CD4-positive, alpha-beta T cell (primary cell): ENCODE measurements around the gene ARHGEF35. TPM values are rescaled to one million over a fixed set of nuclear protein-coding genes. Genes with fewer than 3 reads are reported as not detected.
"Not testable (repeated sequence)": the region's sequence is repeated elsewhere in the genome, so short reads cannot be mapped to it uniquely, and the experiment has no call there.

Source experiments
- ATAC-seq: fragments of 200-7000 bp; cut with Tn5 transposase; one replicate; pipeline ENCODE4 v1.10.0; 2022; ENCODE audit warnings: mild to moderate bottlenecking; ENCODE audit not compliant: poor library complexity
- CTCF ChIA-PET: fragments of 350-600 bp; sonication (Branson Sonifier 250); formaldehyde crosslinking; loops from one replicate; lab custom pipeline; 2021; ENCODE audit warnings: antibody characterized with exemption, inconsistent platforms; lab: Charles Lee
- POLR2A ChIA-PET: fragments of 350-600 bp; sonication (Branson Sonifier 250); formaldehyde crosslinking; loops from one replicate; lab custom pipeline; 2021; ENCODE audit warnings: antibody characterized with exemption, inconsistent platforms; lab: Charles Lee
- DNase-seq, 14 experiments: peaks; one replicate each; pipeline ENCODE4 v3.0.0-alpha.2; 2013 to 2020; ENCODE audit warnings: mixed read lengths in 2 of 14
- H3K27ac ChIP-seq, 2 donors: one replicate each; pipeline versions ENCODE4 v1.5.1 to v1.7.0; 2013; ENCODE audit warnings: low read length in 2 of 2, low read depth in 1 of 2, mild to moderate bottlenecking in 1 of 2
- H3K27me3 ChIP-seq, 2 experiments: 1 replicate in 1 of 2; 2 replicates in 1 of 2; pipeline versions ENCODE4 v1.6.1 to v1.7.0; 2013; ENCODE audit warnings: low read length in 2 of 2, control low read depth in 1 of 2, mild to moderate bottlenecking in 1 of 2, moderate library complexity in 1 of 2; ENCODE audit not compliant: insufficient read depth in 2 of 2, control insufficient read depth in 1 of 2
- H3K36me3 ChIP-seq: one replicate; pipeline ENCODE4 v1.6.1; 2013; ENCODE audit warnings: low read length, control low read depth; ENCODE audit not compliant: insufficient read depth
- H3K4me1 ChIP-seq: one replicate; pipeline ENCODE4 v1.6.1; 2013; ENCODE audit warnings: low read length, control low read depth; ENCODE audit not compliant: insufficient read depth
- H3K4me3 ChIP-seq: one replicate; pipeline ENCODE4 v1.5.1; 2013; ENCODE audit warnings: mild to moderate bottlenecking, low read length, moderate library complexity
- H3K9me3 ChIP-seq, 2 experiments: 1 replicate in 1 of 2; 2 replicates in 1 of 2; pipeline versions ENCODE4 v1.6.1 to v1.7.0; 2013; ENCODE audit warnings: low read length in 2 of 2, mild to moderate bottlenecking in 2 of 2, control low read depth in 1 of 2, moderate library complexity in 1 of 2; ENCODE audit not compliant: control insufficient read depth in 1 of 2, insufficient read depth in 1 of 2
- H3K27ac Mint-ChIP-seq: one replicate; pipeline ENCODE4 v1.8.0; 2020; ENCODE audit warnings: mixed read lengths
- H3K27me3 Mint-ChIP-seq: one replicate; pipeline ENCODE4 v1.8.0; 2021; ENCODE audit warnings: mixed read lengths
- H3K36me3 Mint-ChIP-seq: one replicate; pipeline ENCODE4 v1.8.0; 2021; ENCODE audit warnings: low read depth, mixed read lengths
- H3K4me1 Mint-ChIP-seq: one replicate; pipeline ENCODE4 v1.8.0; 2021; ENCODE audit warnings: low read depth, mixed read lengths
- H3K4me3 Mint-ChIP-seq: one replicate; pipeline ENCODE4 v1.8.0; 2020; ENCODE audit warnings: mild to moderate bottlenecking, mixed read lengths
- H3K9me3 Mint-ChIP-seq: one replicate; pipeline ENCODE4 v1.8.0; 2020; ENCODE audit warnings: mixed read lengths
- intact Hi-C, 2 experiments: fragments of 100-400 bp; cut with DNase I in 1 of 2; cut with micrococcal nuclease in 1 of 2; formaldehyde crosslinking; loops; one replicate each; pipeline versions ENCODE4 v1.15.1 to v1.9.0; 2023 to 2025; cut with DNase I, micrococcal nuclease
- total RNA-seq, 174 experiments: library from RNA in 2 of 174; stranded (reverse) in 2 of 174; gene quantifications; one replicate each; pipeline ENCODE4 v1.2.3 and lab custom pipeline; 2021 to 2026

ARHGEF35 gene
- total RNA-seq, 2 experiments from 2014 or later, result 2.0 to 3.2 TPM

DNA sequence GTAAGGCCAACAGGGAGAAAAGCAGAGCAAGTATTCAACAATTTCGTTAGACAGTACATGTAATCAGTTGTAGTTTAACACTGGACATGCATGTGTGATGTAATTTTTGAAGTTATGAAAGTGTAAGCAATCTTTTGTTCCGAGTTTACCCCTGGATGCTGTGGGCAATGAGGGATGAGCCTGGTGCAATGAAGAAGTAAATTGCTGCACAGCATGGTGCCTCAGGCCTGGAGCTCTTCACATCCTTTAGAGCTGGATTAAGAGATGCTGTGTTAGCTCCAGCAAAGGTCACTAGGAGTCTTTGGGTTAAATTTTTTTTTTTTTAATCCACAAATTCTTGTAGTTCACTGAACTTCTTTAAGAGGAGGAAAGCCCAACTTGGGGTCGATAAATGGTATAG is 7.5 kb upstream of the ARHGEF35 start:
- H3K4me3 ChIP-seq, intact Hi-C loops, H3K27me3 Mint-ChIP-seq, H3K36me3 Mint-ChIP-seq, H3K27me3 ChIP-seq, CTCF ChIA-PET, DNase-seq, POLR2A ChIA-PET, H3K27ac Mint-ChIP-seq, H3K4me1 ChIP-seq, H3K9me3 Mint-ChIP-seq, H3K4me1 Mint-ChIP-seq, ATAC-seq, H3K9me3 ChIP-seq, H3K4me3 Mint-ChIP-seq, H3K27ac ChIP-seq, H3K36me3 ChIP-seq: not testable (repeated sequence)

DNA sequence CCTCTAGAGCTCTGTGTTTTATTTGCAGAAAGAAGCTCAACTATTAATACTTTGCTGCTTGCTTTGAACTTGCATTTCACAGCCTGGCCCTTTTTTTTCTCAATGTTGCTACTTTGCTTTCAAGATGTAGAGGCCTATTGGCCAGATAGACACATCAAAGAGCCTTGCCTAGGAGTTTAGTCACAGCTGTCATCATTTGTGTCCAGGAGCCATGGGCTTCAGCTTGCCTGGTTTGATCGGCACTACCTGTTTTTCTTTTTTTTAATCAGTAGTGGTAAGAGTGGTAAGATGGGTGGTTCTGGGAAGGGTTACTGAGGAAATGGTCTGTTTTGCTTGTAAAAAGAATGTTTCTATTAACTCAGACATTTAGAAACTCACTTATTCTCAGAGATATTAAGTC is 6.3 kb upstream of the ARHGEF35 start:
- H3K4me1 ChIP-seq, H3K27me3 Mint-ChIP-seq, H3K4me3 Mint-ChIP-seq, H3K9me3 Mint-ChIP-seq, H3K4me1 Mint-ChIP-seq, POLR2A ChIA-PET, CTCF ChIA-PET, H3K36me3 ChIP-seq, H3K36me3 Mint-ChIP-seq, H3K4me3 ChIP-seq, H3K27ac Mint-ChIP-seq, intact Hi-C loops, DNase-seq, H3K27me3 ChIP-seq, H3K27ac ChIP-seq, H3K9me3 ChIP-seq: not testable (repeated sequence)
- peak; percentile 81 for ATAC-seq

DNA sequence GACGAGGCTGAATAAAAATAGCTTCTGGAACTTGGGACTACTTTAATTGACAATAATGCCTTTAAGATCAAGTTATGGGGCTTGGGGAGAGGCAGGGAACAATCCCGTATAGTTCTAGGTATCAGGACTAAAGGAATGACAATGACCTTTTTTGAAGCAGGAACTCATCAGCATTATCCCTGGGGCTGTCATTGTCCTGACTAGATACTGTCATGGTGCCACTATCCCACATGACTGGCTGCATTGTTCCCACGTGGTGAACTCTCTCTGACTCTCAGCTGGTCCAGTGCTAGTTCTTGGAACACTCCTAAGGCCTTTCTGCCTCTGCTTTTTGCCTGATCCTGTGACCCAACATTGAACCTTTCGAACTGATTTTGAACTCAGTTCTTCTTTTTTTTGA is 3.3 kb upstream of the ARHGEF35 start:
- not testable (repeated sequence) for H3K4me1 Mint-ChIP-seq, H3K4me3 Mint-ChIP-seq

DNA sequence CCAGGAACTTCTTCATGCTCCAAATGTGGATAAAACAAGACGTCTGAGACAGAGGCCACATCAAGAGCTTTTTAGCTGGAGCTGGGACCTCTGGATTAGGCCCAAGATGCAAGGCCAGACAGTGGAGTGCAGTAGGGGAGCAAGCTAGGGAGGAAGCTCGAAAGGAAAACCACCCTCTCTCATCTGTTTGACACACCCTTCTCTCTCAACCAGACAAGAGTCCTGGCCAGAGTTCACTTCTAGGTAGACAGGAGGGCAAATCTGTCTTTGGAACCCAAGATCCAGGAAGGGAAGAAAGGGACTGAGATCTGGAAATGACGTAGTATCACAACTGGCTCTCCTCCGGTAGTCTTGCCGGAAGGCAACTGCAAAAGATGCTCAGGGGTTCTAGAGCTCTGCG is 1.2 kb downstream of the ARHGEF35 start:
- H3K4me1 Mint-ChIP-seq, H3K27ac Mint-ChIP-seq, H3K36me3 ChIP-seq, H3K36me3 Mint-ChIP-seq, ATAC-seq, H3K9me3 ChIP-seq, H3K4me3 ChIP-seq, H3K27me3 Mint-ChIP-seq, H3K9me3 Mint-ChIP-seq, H3K4me3 Mint-ChIP-seq, intact Hi-C loops, POLR2A ChIA-PET, DNase-seq, H3K4me1 ChIP-seq, H3K27me3 ChIP-seq, CTCF ChIA-PET, H3K27ac ChIP-seq: not testable (repeated sequence)

More for the DNA sequence above, 3.3 kb upstream of the ARHGEF35 start:
- DNase-seq, H3K27ac Mint-ChIP-seq, H3K27me3 Mint-ChIP-seq, intact Hi-C loops, H3K27me3 ChIP-seq, H3K4me1 ChIP-seq, H3K9me3 ChIP-seq, H3K4me3 ChIP-seq, ATAC-seq, CTCF ChIA-PET, H3K9me3 Mint-ChIP-seq, H3K27ac ChIP-seq, H3K36me3 ChIP-seq, POLR2A ChIA-PET, H3K36me3 Mint-ChIP-seq: not testable (repeated sequence)

DNA sequence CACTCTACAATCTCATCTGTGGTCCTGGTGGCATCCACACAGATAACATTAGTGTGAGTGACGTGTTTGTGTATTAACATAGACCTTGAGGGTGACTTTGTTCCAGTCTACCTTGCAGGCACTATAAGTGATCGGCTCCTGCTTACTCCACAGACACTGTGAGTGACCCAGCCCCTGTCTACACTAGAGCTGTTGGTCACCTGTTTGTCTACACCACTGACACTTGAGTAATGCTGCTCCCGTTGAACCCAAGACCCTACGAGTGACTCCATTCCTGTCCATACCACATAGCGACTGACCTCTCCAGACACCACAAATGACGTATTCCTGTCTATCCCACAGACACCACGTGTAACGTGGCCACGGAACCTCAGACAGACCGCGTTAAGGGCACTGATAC is 1.9 kb downstream of the ARHGEF35 start:
- H3K4me3 ChIP-seq, H3K9me3 Mint-ChIP-seq, H3K27me3 ChIP-seq, H3K9me3 ChIP-seq, POLR2A ChIA-PET, H3K36me3 Mint-ChIP-seq, H3K4me1 ChIP-seq, H3K27ac ChIP-seq, H3K36me3 ChIP-seq, DNase-seq, H3K4me1 Mint-ChIP-seq, CTCF ChIA-PET, ATAC-seq, H3K27me3 Mint-ChIP-seq, H3K4me3 Mint-ChIP-seq, H3K27ac Mint-ChIP-seq, intact Hi-C loops: not testable (repeated sequence)

DNA sequence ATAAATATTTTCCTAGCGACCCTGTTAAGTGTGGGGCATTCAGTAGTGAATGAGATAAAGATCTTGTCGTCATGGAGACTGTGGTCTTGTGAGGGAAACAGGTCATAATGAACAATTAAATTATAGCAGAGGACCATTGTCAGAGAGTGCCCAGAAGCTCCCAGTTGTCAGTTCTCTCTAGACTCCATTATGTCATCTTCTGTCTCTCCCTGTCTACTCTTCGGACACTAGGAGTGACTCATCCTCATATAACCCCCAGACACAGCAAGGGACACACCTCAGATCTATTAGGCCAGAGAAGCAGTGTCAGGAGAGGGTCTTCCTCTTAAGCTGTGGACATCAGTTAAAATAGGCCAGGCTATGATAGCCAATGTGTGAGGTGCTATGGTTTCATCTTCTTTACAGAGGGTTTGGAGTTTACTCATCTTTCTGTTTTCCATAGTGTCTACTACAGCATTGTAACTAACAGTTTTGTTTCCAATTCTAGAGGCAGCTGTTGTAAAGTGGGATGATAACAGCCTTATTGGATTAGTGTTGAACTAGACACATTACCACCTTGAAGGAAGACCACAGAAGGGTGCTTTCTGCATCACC is 7.0 kb downstream of the ARHGEF35 start:
- H3K4me3 Mint-ChIP-seq, intact Hi-C loops, H3K4me1 ChIP-seq, H3K27me3 ChIP-seq, CTCF ChIA-PET, DNase-seq, H3K27me3 Mint-ChIP-seq, H3K36me3 ChIP-seq, H3K4me3 ChIP-seq, H3K27ac ChIP-seq, H3K9me3 Mint-ChIP-seq, H3K4me1 Mint-ChIP-seq, H3K27ac Mint-ChIP-seq, ATAC-seq, H3K36me3 Mint-ChIP-seq, H3K9me3 ChIP-seq, POLR2A ChIA-PET: not testable (repeated sequence)

DNA sequence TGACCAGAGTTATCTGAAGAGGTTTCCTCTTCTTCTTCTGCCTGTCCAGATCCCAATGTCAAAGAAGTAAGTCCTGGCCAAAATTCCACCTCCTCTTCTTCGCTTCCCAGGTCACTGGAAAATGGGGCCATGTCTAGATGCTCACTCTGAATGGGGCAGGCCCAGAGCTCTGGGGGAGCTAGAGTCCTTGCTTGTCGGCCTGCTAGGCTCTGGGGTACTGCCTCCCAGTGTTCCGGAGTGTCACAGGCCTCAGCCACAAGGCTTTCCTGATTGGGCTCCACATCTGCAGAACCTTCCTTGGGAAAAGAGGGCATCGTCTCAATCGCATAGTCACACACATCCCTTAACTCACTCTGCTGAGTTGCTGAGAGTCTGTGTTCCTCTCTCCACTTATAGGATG is 7.8 kb downstream of the ARHGEF35 start:
- ATAC-seq, result not testable (repeated sequence)

More for the DNA sequence above, 7.8 kb downstream of the ARHGEF35 start:
- DNase-seq, POLR2A ChIA-PET, H3K27me3 ChIP-seq, H3K9me3 Mint-ChIP-seq, H3K4me1 Mint-ChIP-seq, intact Hi-C loops, H3K4me3 ChIP-seq, H3K27me3 Mint-ChIP-seq, H3K9me3 ChIP-seq, H3K36me3 Mint-ChIP-seq, H3K4me3 Mint-ChIP-seq, H3K36me3 ChIP-seq, H3K27ac Mint-ChIP-seq, H3K27ac ChIP-seq, H3K4me1 ChIP-seq, CTCF ChIA-PET: not testable (repeated sequence)
